ENCODE results near the gene CYSLTR2.

DNA sequence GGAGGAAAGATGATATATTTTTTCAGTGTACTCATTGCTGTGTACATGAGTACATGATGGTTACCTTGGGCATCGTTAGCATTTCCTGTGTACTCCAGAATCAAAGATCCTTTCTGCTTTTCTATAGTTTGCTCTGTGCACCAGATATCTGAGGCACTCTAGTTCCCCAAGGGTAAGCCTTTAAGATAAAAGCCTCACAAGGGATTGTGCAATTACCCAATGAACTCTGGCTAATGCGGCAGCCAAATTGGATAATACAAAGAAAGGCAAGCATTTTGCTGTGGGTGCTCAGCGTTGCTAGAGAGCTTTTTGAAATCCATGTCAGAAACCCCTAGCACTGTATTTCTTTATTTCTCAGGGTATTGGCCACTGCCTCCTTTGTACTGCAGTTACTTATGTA lies 2.9 kb downstream of the CYSLTR2 start:
- TF ChIP-seq, protein P1, sequence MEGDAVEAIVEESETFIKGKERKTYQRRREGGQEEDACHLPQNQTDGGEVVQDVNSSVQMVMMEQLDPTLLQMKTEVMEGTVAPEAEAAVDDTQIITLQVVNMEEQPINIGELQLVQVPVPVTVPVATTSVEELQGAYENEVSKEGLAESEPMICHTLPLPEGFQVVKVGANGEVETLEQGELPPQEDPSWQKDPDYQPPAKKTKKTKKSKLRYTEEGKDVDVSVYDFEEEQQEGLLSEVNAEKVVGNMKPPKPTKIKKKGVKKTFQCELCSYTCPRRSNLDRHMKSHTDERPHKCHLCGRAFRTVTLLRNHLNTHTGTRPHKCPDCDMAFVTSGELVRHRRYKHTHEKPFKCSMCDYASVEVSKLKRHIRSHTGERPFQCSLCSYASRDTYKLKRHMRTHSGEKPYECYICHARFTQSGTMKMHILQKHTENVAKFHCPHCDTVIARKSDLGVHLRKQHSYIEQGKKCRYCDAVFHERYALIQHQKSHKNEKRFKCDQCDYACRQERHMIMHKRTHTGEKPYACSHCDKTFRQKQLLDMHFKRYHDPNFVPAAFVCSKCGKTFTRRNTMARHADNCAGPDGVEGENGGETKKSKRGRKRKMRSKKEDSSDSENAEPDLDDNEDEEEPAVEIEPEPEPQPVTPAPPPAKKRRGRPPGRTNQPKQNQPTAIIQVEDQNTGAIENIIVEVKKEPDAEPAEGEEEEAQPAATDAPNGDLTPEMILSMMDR (IDR thresholded peaks at IDR 0.05) = no peak
- TF ChIP-seq, protein P2, sequence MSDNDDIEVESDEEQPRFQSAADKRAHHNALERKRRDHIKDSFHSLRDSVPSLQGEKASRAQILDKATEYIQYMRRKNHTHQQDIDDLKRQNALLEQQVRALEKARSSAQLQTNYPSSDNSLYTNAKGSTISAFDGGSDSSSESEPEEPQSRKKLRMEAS (CRISPR knock-in tag; IDR thresholded peaks at IDR 0.05) = no peak
- TF ChIP-seq ZNF232 (CRISPR knock-in tag; IDR thresholded peaks at IDR 0.05) = no peak
- TF ChIP-seq, protein P3, sequence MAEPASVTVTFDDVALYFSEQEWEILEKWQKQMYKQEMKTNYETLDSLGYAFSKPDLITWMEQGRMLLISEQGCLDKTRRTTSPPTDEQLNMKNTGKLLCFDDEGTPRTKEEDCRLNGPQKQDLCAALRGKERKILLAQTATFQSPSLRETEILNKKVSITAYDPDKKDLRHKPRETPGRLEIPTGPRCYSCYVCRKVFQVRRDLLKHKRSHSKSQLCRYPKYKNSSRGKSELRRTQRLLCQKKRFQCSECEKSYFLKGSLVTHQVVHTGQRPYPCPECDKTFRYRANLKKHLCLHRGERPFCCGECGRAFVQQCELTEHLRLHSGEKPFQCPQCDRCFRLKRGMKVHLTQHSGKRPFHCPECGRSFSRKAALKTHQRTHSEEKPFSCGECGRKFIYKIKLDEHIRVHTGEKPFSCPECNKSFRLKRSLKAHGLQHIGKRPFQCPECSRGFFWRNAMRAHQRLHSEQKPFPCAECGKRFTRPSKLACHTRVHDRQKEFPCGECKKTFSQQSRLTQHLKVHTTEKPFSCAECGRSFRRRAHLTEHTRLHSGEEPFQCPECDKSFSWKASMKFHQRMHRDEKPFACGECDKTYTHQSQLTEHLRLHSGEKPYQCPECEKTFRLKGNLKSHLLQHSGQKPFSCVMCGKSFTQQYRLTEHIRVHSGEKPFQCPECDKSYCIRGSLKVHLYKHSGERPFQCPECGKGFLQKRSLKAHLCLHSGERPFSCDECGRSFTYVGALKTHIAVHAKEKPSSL (CRISPR knock-in tag; conservative IDR thresholded peaks at IDR 0.05) = no peak
- TF ChIP-seq ESRRA (CRISPR knock-in tag; IDR thresholded peaks at IDR 0.05; ENCODE audit: borderline replicate concordance) = no peak
- no peak for TF ChIP-seq IRF2 (CRISPR knock-in tag; IDR thresholded peaks at IDR 0.05; ENCODE audit: borderline replicate concordance, low read depth)
- no peak for TF ChIP-seq FOXP1 (CRISPR knock-in tag; IDR thresholded peaks at IDR 0.05; ENCODE audit: borderline replicate concordance)
- TF ChIP-seq, protein P4, sequence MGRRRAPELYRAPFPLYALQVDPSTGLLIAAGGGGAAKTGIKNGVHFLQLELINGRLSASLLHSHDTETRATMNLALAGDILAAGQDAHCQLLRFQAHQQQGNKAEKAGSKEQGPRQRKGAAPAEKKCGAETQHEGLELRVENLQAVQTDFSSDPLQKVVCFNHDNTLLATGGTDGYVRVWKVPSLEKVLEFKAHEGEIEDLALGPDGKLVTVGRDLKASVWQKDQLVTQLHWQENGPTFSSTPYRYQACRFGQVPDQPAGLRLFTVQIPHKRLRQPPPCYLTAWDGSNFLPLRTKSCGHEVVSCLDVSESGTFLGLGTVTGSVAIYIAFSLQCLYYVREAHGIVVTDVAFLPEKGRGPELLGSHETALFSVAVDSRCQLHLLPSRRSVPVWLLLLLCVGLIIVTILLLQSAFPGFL (CRISPR knock-in tag; IDR thresholded peaks at IDR 0.05; ENCODE audit: borderline replicate concordance) = no peak
- no peak for TF ChIP-seq ZNF138 (CRISPR knock-in tag; conservative IDR thresholded peaks at IDR 0.05)
- TF ChIP-seq, protein P5, sequence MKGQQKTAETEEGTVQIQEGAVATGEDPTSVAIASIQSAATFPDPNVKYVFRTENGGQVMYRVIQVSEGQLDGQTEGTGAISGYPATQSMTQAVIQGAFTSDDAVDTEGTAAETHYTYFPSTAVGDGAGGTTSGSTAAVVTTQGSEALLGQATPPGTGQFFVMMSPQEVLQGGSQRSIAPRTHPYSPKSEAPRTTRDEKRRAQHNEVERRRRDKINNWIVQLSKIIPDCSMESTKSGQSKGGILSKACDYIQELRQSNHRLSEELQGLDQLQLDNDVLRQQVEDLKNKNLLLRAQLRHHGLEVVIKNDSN (CRISPR knock-in tag; IDR thresholded peaks at IDR 0.05) = no peak
- TF ChIP-seq NR3C1 (CRISPR knock-in tag; conservative IDR thresholded peaks at IDR 0.05; ENCODE audit: low read depth) = no peak
- TF ChIP-seq SOX15 (CRISPR knock-in tag; IDR thresholded peaks at IDR 0.05) = no peak
- TF ChIP-seq, protein P6, sequence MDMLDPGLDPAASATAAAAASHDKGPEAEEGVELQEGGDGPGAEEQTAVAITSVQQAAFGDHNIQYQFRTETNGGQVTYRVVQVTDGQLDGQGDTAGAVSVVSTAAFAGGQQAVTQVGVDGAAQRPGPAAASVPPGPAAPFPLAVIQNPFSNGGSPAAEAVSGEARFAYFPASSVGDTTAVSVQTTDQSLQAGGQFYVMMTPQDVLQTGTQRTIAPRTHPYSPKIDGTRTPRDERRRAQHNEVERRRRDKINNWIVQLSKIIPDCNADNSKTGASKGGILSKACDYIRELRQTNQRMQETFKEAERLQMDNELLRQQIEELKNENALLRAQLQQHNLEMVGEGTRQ (CRISPR knock-in tag; IDR thresholded peaks at IDR 0.05) = no peak
- TF ChIP-seq, protein P7, sequence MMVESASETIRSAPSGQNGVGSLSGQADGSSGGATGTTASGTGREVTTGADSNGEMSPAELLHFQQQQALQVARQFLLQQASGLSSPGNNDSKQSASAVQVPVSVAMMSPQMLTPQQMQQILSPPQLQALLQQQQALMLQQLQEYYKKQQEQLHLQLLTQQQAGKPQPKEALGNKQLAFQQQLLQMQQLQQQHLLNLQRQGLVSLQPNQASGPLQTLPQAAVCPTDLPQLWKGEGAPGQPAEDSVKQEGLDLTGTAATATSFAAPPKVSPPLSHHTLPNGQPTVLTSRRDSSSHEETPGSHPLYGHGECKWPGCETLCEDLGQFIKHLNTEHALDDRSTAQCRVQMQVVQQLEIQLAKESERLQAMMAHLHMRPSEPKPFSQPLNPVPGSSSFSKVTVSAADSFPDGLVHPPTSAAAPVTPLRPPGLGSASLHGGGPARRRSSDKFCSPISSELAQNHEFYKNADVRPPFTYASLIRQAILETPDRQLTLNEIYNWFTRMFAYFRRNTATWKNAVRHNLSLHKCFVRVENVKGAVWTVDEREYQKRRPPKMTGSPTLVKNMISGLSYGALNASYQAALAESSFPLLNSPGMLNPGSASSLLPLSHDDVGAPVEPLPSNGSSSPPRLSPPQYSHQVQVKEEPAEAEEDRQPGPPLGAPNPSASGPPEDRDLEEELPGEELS (CRISPR knock-in tag; IDR thresholded peaks at IDR 0.05) = no peak

Measured in WTC11 (cell line).